GM23248 (cell line): ENCODE results near the gene PARP8.

Source experiments
- EZH2 ChIP-seq: fragments of 200-600 bp; sonication (generic); IDR thresholded peaks from 2 replicates; pipeline ENCODE4 v1.6.1; 2018; ENCODE audit warnings: antibody characterized with exemption, mild to moderate bottlenecking; ENCODE audit not compliant: insufficient read depth, poor library complexity, severe bottlenecking
- EZH2phosphoT487 ChIP-seq: fragments of 200-600 bp; sonication (generic); IDR thresholded peaks from 2 replicates; pipeline ENCODE4 v1.6.1; 2018; ENCODE audit warnings: antibody characterized with exemption, moderate library complexity, mild to moderate bottlenecking, low read depth; ENCODE audit not compliant: insufficient read depth

DNA sequence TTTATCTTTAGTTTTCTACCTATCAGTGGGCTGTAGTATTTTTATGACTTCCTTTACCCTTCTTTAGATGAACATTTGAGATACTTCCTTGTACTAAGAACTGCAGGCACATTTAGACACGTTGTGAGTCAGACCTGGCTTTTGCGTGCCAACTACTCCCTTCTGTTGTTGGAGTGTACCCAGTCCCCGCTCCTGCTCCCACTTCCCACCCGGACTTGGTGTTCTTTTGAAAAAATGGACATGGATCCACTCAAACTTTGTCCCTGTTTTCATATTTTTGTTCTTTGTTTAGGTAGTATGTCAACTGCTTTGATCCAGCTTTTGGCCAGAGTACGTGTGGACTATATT is 60.7 kb downstream of the PARP8 start:
- no peak for TF ChIP-seq EZH2
- no peak for TF ChIP-seq EZH2phosphoT487
